GM12873 (cell line): ENCODE results near the gene ELF1.

Source experiments
- CTCF ChIP-seq: IDR thresholded peaks from 2 replicates; pipeline ENCODE4 v1.5.1; 2012; ENCODE audit warnings: low read depth, mild to moderate bottlenecking, moderate library complexity, low read length, control low read depth; ENCODE audit not compliant: insufficient read depth; ENCODE audit errors: missing control alignments

The ELF1 gene

GRCh38 chr13:41025518-41025917, 6.4 kb upstream of the ELF1 start:
- TF ChIP-seq CTCF, result no peak

GRCh38 chr13:41019578-41020347, 647 bp upstream of the ELF1 start:
- TF ChIP-seq CTCF, result no peak

- TF ChIP-seq CTCF, result no peak
Measured at GRCh38 chr13:41018602-41018948, 541 bp downstream of the ELF1 start.

GRCh38 chr13:41017817-41018601, 1.1 kb downstream of the ELF1 start:
- no peak for TF ChIP-seq CTCF

- TF ChIP-seq CTCF, result no peak
Measured at GRCh38 chr13:41017159-41017558, 2.0 kb downstream of the ELF1 start.

GRCh38 chr13:41015920-41016319, 3.2 kb downstream of the ELF1 start:
- TF ChIP-seq CTCF, result no peak

GRCh38 chr13:41013835-41014234, 5.3 kb downstream of the ELF1 start:
- TF ChIP-seq CTCF, result no peak
